Esophagus squamous epithelium (tissue), 5 donors: ENCODE results near the gene SIGMAR1. TPM values are rescaled to one million over a fixed set of nuclear protein-coding genes. Genes with fewer than 3 reads are reported as not detected.

Experiments used
- DNase-seq: peaks from one replicate; lab custom pipeline; 2025; lab: John Stamatoyannopoulos, UW
- H3K27ac ChIP-seq, 4 donors: fragments of 200-600 bp; sonication (generic); one replicate each; pipeline ENCODE4 v1.5.1; 2016 to 2019; ENCODE audit warnings: mild to moderate bottlenecking in 1 of 4
- H3K27me3 ChIP-seq, 4 donors: fragments of 200-600 bp; sonication (generic); 1 replicate in 3 of 4; 2 replicates in 1 of 4; pipeline versions ENCODE4 v1.5.1 to v1.6.0; 2017 to 2021; ENCODE audit warnings: antibody characterized with exemption in 1 of 4
- H3K36me3 ChIP-seq, 3 donors: fragments of 200-600 bp; sonication (generic); one replicate each; pipeline ENCODE4 v1.5.1; 2016 to 2019
- H3K4me1 ChIP-seq, 3 donors: fragments of 200-600 bp; sonication (generic); one replicate each; pipeline ENCODE4 v1.5.1; 2017 to 2019
- H3K4me3 ChIP-seq, 4 donors: fragments of 200-600 bp; sonication (generic); 1 replicate in 3 of 4; 2 replicates in 1 of 4; pipeline ENCODE4 v1.5.1; 2016 to 2019; ENCODE audit warnings: mild to moderate bottlenecking in 2 of 4, moderate library complexity in 1 of 4
- H3K9me3 ChIP-seq, 3 donors: fragments of 200-600 bp; sonication (generic); one replicate each; pipeline ENCODE4 v1.5.1; 2016 to 2019
- POLR2A ChIP-seq, 4 donors: fragments of 450-650 bp; IDR thresholded peaks; one replicate each; pipeline ENCODE4 v1.6.1; 2017; ENCODE audit warnings: antibody characterized with exemption in 4 of 4, mild to moderate bottlenecking in 4 of 4, moderate library complexity in 3 of 4
- WGBS, 2 donors: methylation state at CpG; one replicate each; pipeline ENCODE4 v1.1.5; 2018; 5-methylcytosine and 5-hydroxymethylcytosine counted together
- intact Hi-C: fragments of 100-400 bp; cut with DNase I; formaldehyde crosslinking; loops from one replicate; pipeline ENCODE4 v1.15.0; 2022
- total RNA-seq, 4 donors: library from RNA; depleted of rRNA; stranded (reverse); fragments of >200 nt; gene quantifications; one replicate each; pipeline ENCODE4 v1.1.0, GENCODE V29; 2016
- TF ChIP-seq, protein P1 (sequence below), 6 experiments: fragments of 450-650 bp in 4 of 6; fragments of 200-600 bp in 2 of 6; sonication (generic) in 2 of 6; IDR thresholded peaks; one replicate each; pipeline ENCODE4 v1.5.1; 2016 to 2019; ENCODE audit warnings: antibody characterized with exemption in 6 of 6, mild to moderate bottlenecking in 4 of 6, moderate library complexity in 4 of 6
- donor health status: DM: yes; HTN: yes; CAD: no.

Gene SIGMAR1
- total RNA-seq, 4 donors from 2014 or later = 77.4 to 112 (median 88.7) TPM

DNA sequence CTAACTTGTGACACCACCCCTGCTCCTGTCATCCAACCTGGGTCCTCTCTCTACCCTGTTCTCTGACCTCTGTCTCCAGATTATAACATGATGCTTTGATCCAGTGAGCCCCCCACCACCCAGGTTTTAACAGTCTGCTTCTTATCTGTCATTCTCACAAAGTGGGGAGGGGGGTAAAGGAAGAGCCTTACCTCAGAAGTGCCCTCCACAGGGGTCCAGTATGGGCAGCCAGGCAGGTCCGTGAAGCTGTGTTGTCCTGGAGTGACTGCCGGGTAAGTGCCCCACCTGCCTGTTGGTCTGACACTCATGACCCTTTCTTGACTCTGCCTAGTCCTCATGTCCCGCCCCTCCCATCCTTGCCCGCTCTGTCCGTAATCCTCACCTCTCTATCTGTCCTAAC, 17.8 kb upstream of the SIGMAR1 start:
- H3K27me3 ChIP-seq = no peaks in the 10 kb centered on the region
- H3K4me3 ChIP-seq = no peak overlapping the region
- no peak for DNase-seq
- H3K9me3 ChIP-seq = no peaks in the 10 kb centered on the region
- peak overlapping the region in 3 of 4 donors; percentile 81 to 88 (median 88) for H3K27ac ChIP-seq
- 84% methylated on average over 4 to 5 of the region's 5 CpGs for WGBS, 2 donors
- peaks cover 33 to 68% (median 45%) of the 10 kb centered on the region in 3 donors for H3K4me1 ChIP-seq
- no peak for TF ChIP-seq POLR2A (IDR thresholded peaks at IDR 0.05)
- TF ChIP-seq, protein P1, sequence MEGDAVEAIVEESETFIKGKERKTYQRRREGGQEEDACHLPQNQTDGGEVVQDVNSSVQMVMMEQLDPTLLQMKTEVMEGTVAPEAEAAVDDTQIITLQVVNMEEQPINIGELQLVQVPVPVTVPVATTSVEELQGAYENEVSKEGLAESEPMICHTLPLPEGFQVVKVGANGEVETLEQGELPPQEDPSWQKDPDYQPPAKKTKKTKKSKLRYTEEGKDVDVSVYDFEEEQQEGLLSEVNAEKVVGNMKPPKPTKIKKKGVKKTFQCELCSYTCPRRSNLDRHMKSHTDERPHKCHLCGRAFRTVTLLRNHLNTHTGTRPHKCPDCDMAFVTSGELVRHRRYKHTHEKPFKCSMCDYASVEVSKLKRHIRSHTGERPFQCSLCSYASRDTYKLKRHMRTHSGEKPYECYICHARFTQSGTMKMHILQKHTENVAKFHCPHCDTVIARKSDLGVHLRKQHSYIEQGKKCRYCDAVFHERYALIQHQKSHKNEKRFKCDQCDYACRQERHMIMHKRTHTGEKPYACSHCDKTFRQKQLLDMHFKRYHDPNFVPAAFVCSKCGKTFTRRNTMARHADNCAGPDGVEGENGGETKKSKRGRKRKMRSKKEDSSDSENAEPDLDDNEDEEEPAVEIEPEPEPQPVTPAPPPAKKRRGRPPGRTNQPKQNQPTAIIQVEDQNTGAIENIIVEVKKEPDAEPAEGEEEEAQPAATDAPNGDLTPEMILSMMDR (IDR thresholded peaks at IDR 0.05) = no peak
- peaks cover 0 to 16% (median 0%) of the 10 kb centered on the region in 3 donors for H3K36me3 ChIP-seq
- intact Hi-C loops = no loop called here

DNA sequence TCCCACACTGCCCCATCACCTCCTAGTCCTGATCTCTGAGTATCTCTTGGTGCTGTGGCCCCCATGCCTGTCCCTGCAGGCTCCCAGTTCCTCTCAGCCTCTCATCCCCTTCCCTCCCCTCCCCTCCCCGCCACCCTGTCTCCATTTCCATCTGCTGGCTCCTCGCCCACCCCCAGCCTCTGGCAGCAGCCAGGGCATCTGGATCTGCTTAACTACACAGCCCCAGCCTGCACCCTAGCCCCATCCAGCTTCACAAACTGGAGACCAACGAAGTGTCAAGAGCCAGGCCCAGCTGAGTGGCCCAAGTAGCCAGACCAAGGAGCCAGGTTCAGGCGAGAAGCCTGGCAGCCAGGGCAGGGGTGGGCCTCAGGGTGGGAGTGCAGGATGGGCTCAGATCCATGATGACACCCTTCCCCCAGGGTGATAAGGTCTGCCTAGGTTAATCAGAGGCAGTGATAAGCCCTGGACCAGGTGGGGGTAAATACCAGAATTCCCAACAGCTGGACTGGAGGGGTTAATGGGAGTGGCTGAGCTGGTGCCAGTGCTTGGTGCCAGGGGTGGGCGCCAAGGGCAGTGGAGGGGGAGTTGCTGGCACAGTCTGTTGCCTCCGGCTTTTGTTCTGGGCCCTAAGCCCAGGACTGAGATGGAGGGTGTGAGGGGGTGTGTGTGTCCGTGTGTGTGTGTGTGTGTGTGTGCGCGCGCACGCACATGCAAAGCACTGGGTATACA, 16.9 kb upstream of the SIGMAR1 start:
- Histone ChIP-seq H3K27ac (peak overlapping the region; percentile 19 to 88 (median 84)), H3K4me3 (peak overlapping the region in 1 of 4 donors; percentile 9), H3K36me3 (peaks cover 0 to 12% (median 2%) of the 10 kb centered on the region in 3 donors), H3K4me1 (peaks cover 33 to 58% (median 45%) of the 10 kb centered on the region in 3 donors), H3K9me3 (no peaks in the 10 kb centered on the region), H3K27me3 (no peaks in the 10 kb centered on the region)
- no peak for TF ChIP-seq POLR2A (IDR thresholded peaks at IDR 0.05)
- TF ChIP-seq, protein P1 (IDR thresholded peaks at IDR 0.05) = no peak
- intact Hi-C loops = no loop called here
- DNase-seq = no peak
- 4 to 28% methylated on average over 6 to 9 of the region's 11 CpGs for WGBS, 2 donors

DNA sequence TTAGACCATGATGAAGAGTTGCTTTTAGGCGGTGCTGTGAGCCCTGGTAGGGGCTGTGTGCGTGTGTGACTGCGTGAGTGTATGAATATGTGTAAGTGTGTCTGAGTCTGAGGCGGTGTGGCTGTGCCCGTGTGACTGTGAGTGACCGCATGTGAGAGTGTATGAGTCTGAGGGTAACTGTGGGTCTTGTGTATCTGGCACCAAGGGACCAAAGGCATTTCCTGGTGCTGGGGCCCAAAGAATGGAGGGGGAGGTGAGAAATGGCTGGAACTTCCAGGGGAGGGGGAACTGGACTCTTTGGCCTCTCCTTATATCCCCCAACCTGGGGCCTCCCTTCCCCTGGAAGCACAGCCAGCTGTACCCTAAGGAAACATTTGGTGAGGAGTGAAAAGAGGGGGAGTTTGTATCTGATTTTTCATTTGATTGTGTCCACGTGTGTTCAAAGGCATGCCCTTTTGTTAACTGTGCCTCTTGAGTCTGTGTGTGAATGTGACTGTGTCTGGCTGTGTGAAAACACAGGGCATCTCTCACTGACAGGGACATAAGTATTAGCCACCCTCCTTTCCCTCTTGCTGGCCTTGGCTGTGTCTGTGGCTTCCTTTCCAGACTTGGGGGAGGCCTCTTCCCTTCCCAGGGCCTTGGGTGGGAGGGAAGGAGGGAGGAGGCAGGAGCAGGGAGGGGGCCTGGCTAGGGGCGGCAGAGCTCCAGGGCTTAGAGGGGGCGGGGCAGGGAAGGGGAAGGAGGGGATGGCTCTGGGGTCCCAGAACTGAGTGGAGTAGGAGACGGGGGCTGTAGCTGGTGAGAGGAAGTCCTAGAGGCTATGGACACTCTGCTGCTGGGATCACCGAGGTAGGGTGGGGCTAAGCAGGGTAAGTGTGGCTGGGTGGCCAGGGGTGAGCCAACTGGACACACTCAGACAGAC, 15.8 kb upstream of the SIGMAR1 start:
- peaks cover 0 to 22% (median 3%) of the 10 kb centered on the region in 3 donors for H3K36me3 ChIP-seq
- H3K27me3 ChIP-seq = no peaks in the 10 kb centered on the region
- H3K4me3 ChIP-seq = peak overlapping the region in 2 of 4 donors; percentile 41 to 63
- peak overlapping the region; percentile 54 to 88 (median 84) for H3K27ac ChIP-seq
- 54 to 57% methylated on average over 8 of the region's 11 CpGs for WGBS, 2 donors
- DNase-seq = no peak
- no peaks in the 10 kb centered on the region for H3K9me3 ChIP-seq
- intact Hi-C loops = no loop called here
- H3K4me1 ChIP-seq = peaks cover 33 to 59% (median 45%) of the 10 kb centered on the region in 3 donors
- TF ChIP-seq POLR2A (IDR thresholded peaks at IDR 0.05) = no peak
- TF ChIP-seq, protein P1 (IDR thresholded peaks at IDR 0.05) = no peak

DNA sequence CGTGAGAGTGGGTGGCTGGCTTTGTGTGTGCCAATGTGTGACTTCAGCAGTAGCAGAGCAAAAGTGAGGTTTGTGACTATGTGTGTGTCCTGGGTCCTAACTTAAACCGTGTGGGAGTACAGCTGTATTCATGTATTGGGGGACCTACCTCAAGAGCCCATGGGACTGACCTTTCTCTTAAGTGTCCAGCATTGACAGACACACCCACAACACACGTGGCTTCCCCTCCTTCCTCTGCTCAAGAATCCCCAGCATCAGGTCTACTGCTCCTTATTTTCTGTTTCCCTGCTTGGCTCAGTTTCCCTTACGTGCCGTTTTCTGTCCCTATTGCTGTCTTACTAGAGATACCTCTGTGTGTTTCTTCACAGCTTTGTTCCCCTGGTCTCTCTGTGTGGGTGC, 15.0 kb upstream of the SIGMAR1 start:
- H3K36me3 ChIP-seq = peaks cover 0 to 27% (median 3%) of the 10 kb centered on the region in 3 donors
- peaks cover 37 to 68% (median 52%) of the 10 kb centered on the region in 3 donors for H3K4me1 ChIP-seq
- TF ChIP-seq, protein P1 (IDR thresholded peaks at IDR 0.05) = no peak
- no peak for TF ChIP-seq POLR2A (IDR thresholded peaks at IDR 0.05)
- WGBS, 2 donors = 18 to 34% methylated on average over 5 of the region's 5 CpGs
- H3K4me3 ChIP-seq = peak overlapping the region; percentile 18 to 63 (median 37)
- no peaks in the 10 kb centered on the region for H3K27me3 ChIP-seq
- intact Hi-C loops = no loop called here
- H3K27ac ChIP-seq = peak overlapping the region; percentile 54 to 88 (median 84)
- H3K9me3 ChIP-seq = no peaks in the 10 kb centered on the region
- DNase-seq = no peak
